Thyroid gland (tissue), 4 donors: ENCODE measurements around the gene TLCD2. TPM values are rescaled to one million over a fixed set of nuclear protein-coding genes. Genes with fewer than 3 reads are reported as not detected.

Experiments
- DNase-seq, 2 donors: peaks; one replicate each; pipeline ENCODE4 v3.0.0-alpha.2; 2019
- H3K27ac ChIP-seq, 3 donors: fragments of 200-600 bp; sonication (generic); 1 replicate in 2 of 3; 2 replicates in 1 of 3; pipeline ENCODE4 v1.5.1; 2016 to 2019; ENCODE audit warnings: mild to moderate bottlenecking in 1 of 3, moderate library complexity in 1 of 3
- H3K27me3 ChIP-seq: fragments of 200-600 bp; sonication (generic); one replicate; pipeline ENCODE4 v1.5.1; 2019
- H3K36me3 ChIP-seq, 2 donors: fragments of 200-600 bp; sonication (generic); one replicate each; pipeline ENCODE4 v1.5.1; 2016 to 2019
- H3K4me1 ChIP-seq, 2 donors: fragments of 200-600 bp; sonication (generic); one replicate each; pipeline ENCODE4 v1.5.1; 2017 to 2019
- H3K4me3 ChIP-seq, 3 donors: fragments of 200-600 bp; sonication (generic); replicated peaks in 1 of 3; 1 replicate in 2 of 3; 2 replicates in 1 of 3; pipeline ENCODE4 v1.5.1; 2016; ENCODE audit warnings: mild to moderate bottlenecking in 1 of 3
- H3K9me3 ChIP-seq: fragments of 200-600 bp; sonication (generic); one replicate; pipeline ENCODE4 v1.5.1; 2017
- CTCF ChIP-seq, 6 experiments: fragments of 200-600 bp in 3 of 6; fragments of 450-650 bp in 3 of 6; sonication (generic) in 3 of 6; IDR thresholded peaks; one replicate each; pipeline ENCODE4 v1.5.1; 2016 to 2019; ENCODE audit warnings: antibody characterized with exemption in 6 of 6, mild to moderate bottlenecking in 2 of 6, inconsistent platforms in 1 of 6, moderate library complexity in 1 of 6
- POLR2A ChIP-seq, 2 donors: fragments of 450-650 bp; IDR thresholded peaks; one replicate each; pipeline ENCODE4 v1.6.1; 2017; ENCODE audit warnings: antibody characterized with exemption in 2 of 2, mild to moderate bottlenecking in 2 of 2, moderate library complexity in 1 of 2
- WGBS, 2 donors: methylation state at CpG; one replicate each; pipeline ENCODE4 v1.1.5; 2017; 5-methylcytosine and 5-hydroxymethylcytosine counted together
- intact Hi-C: fragments of 100-400 bp; cut with DNase I; formaldehyde crosslinking; loops from one replicate; pipeline ENCODE4 v1.15.1; 2023
- total RNA-seq, 4 donors: library from RNA; depleted of rRNA; stranded (reverse); fragments of >200 nt; gene quantifications; one replicate each; pipeline ENCODE4 v1.2.3, GENCODE V29; 2016

The TLCD2 gene
- total RNA-seq, 4 donors from 2014 or later: 1.7 to 5.6 (median 3.7) TPM

- no peaks in the 10 kb centered on the region for H3K9me3 ChIP-seq
- WGBS, 2 donors: 61 to 67% methylated on average over 16 to 21 of the region's 25 CpGs
- TF ChIP-seq POLR2A (IDR thresholded peaks at IDR 0.05) (no peak), CTCF (IDR thresholded peaks at IDR 0.05) (no peak)
- H3K4me3 ChIP-seq: no peak overlapping the region
- no peaks in the 10 kb centered on the region for H3K36me3 ChIP-seq
- no peak for DNase-seq
- no peaks in the 10 kb centered on the region for H3K27me3 ChIP-seq
- intact Hi-C loops: no loop called here
- no peak overlapping the region for H3K27ac ChIP-seq
- peaks cover 0 to 3% of the 10 kb centered on the region in 2 donors for H3K4me1 ChIP-seq
Measured at GRCh38 chr17:1754430-1755112, 44.4 kb upstream of the TLCD2 start.

GRCh38 chr17:1753767-1754429 lies 43.7 kb upstream of the TLCD2 start:
- 83 to 85% methylated on average over 17 of the region's 23 CpGs for WGBS, 2 donors
- no peak overlapping the region for H3K4me3 ChIP-seq
- H3K4me1 ChIP-seq: peaks cover 0 to 3% of the 10 kb centered on the region in 2 donors
- H3K27ac ChIP-seq: no peak overlapping the region
- no peaks in the 10 kb centered on the region for H3K9me3 ChIP-seq
- H3K27me3 ChIP-seq: no peaks in the 10 kb centered on the region
- TF ChIP-seq CTCF (IDR thresholded peaks at IDR 0.05): no peak
- no peak for TF ChIP-seq POLR2A (IDR thresholded peaks at IDR 0.05)
- H3K36me3 ChIP-seq: no peaks in the 10 kb centered on the region
- DNase-seq: no peak
- intact Hi-C loops: no loop called here

GRCh38 chr17:1752425-1753262 lies 42.5 kb upstream of the TLCD2 start:
- WGBS, 2 donors: 57 to 60% methylated on average over 16 to 18 of the region's 18 CpGs
- H3K4me1 ChIP-seq: peaks cover 0 to 6% of the 10 kb centered on the region in 2 donors
- no peak overlapping the region for H3K27ac ChIP-seq
- no peaks in the 10 kb centered on the region for H3K9me3 ChIP-seq
- H3K27me3 ChIP-seq: no peaks in the 10 kb centered on the region
- H3K36me3 ChIP-seq: no peaks in the 10 kb centered on the region
- H3K4me3 ChIP-seq: no peak overlapping the region
- TF ChIP-seq CTCF (IDR thresholded peaks at IDR 0.05): no peak
- no peak for TF ChIP-seq POLR2A (IDR thresholded peaks at IDR 0.05)
- DNase-seq: no peak
- intact Hi-C loops: no loop called here

DNA sequence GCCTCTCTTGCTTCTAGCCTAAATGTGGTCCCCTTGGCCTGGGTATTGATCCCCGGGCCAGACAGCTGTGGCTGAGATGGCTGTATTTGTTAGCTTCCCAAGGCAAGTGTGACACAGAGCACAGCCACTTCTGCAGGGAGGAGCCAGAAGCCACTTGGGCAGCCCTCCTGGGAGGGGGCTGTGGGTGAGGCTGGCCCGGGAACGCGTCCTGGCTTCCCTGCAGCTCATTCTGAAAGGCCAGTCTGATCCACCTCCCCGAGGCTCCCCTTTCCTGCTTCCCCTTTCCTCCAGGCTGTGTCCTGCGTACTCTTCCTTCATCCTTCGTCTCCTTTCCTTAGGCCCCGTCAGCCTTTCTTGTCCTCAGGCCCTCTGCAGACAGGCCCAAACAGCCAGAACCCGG lies 40.5 kb upstream of the TLCD2 start:
- DNase-seq: no peak
- TF ChIP-seq POLR2A (IDR thresholded peaks at IDR 0.05) (no peak), CTCF (IDR thresholded peaks at IDR 0.05) (no peak)
- Histone ChIP-seq H3K27me3 (no peaks in the 10 kb centered on the region), H3K9me3 (no peaks in the 10 kb centered on the region), H3K4me1 (peaks cover 0 to 17% of the 10 kb centered on the region in 2 donors), H3K27ac (no peak overlapping the region), H3K4me3 (no peak overlapping the region), H3K36me3 (no peaks in the 10 kb centered on the region)
- intact Hi-C loops: no loop called here
- 76 to 78% methylated on average over 9 of the region's 9 CpGs for whole genome bisulfite sequencing, 2 donors
